BLaER1 (cell line): ENCODE measurements around the gene FGFBP1.
"Not testable (repeated sequence)": the region's sequence is repeated elsewhere in the genome, so short reads cannot be mapped to it uniquely, and the experiment has no call there.

Source experiments
- H3K27ac ChIP-seq: shearing (Covaris generic); formaldehyde crosslinking; 2 replicates; pipeline ENCODE4 v1.8.1; 2022
- H3K27me3 ChIP-seq: shearing (Covaris generic); formaldehyde crosslinking; 2 replicates; pipeline ENCODE4 v1.8.1; 2022
- H3K36me3 ChIP-seq: shearing (Covaris generic); formaldehyde crosslinking; 2 replicates; pipeline ENCODE4 v1.8.1; 2022
- H3K4me1 ChIP-seq: shearing (Covaris generic); formaldehyde crosslinking; 2 replicates; pipeline ENCODE4 v1.8.1; 2022
- H3K4me2 ChIP-seq: shearing (Covaris generic); formaldehyde crosslinking; 2 replicates; pipeline ENCODE4 v1.8.1; 2022
- H3K4me3 ChIP-seq: shearing (Covaris generic); formaldehyde crosslinking; 2 replicates; pipeline ENCODE4 v1.8.1; 2022
- H3K9ac ChIP-seq: shearing (Covaris generic); formaldehyde crosslinking; 2 replicates; pipeline ENCODE4 v1.8.1; 2022
- H3K9me3 ChIP-seq: shearing (Covaris generic); formaldehyde crosslinking; 2 replicates; pipeline ENCODE4 v1.8.1; 2022
- H4K20me1 ChIP-seq: shearing (Covaris generic); formaldehyde crosslinking; 2 replicates; pipeline ENCODE4 v1.8.1; 2022
- Cebpa-rat ChIP-seq: shearing (Covaris generic); IDR thresholded peaks from 2 replicates; pipeline ENCODE4 v1.8.1; 2022

Gene FGFBP1

DNA sequence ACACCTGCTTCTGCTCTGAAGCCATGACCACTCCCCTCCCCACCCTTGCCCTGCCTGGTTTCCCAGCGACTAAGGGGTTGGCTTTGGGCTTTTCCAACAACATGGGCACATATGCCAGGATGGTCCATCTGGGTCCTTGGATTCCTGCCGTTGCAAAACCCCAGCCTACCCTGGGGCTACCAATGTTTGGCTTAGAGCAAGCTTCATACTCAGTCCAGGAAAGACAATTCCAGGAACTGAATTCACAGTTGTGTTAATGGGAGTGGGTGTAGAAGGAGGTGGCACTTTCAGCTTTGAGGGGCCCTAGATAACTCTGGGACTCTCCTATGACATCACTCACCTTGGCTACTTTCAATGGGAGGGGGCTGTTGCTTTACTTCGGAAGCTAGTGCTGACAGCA is 9.0 kb downstream of the FGFBP1 start:
- Histone ChIP-seq H4K20me1 (no peaks in the 10 kb centered on the region), H3K9me3 (peaks cover 21% of the 10 kb centered on the region), H3K27ac (peak overlapping the region; percentile 78), H3K36me3 (no peaks in the 10 kb centered on the region), H3K9ac (no peak overlapping the region; the same call in 1 of the 2 replicates), H3K4me2 (peak overlapping the region; percentile 79), H3K4me3 (no peak overlapping the region), H3K4me1 (peaks cover 43% of the 10 kb centered on the region), H3K27me3 (no peaks in the 10 kb centered on the region)
- no peak for TF ChIP-seq Cebpa-rat

DNA sequence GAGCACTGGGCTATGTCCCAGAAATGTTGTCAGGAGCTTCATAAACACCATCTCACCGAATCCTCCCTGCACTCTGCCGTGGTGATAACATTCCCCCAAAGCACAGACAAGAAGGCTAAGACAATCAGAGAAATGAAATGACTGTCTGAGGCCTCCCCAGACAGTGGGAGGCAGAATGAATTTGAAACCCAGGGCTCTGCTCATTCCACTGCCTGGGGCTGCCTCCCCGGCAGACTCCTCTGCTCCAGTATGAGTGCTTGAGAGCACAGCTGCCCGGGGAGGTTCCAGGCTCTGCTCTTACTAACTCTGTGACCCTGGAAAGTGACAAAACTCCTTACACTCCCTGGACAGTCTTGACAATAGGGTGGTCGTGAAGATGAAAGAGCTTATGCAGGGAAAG is 9.7 kb downstream of the FGFBP1 start:
- Histone ChIP-seq H3K9ac (no peak overlapping the region; the same call in 1 of the 2 replicates), H3K4me3 (no peak overlapping the region), H4K20me1 (no peaks in the 10 kb centered on the region), H3K4me2 (peak overlapping the region; percentile 79), H3K4me1 (peaks cover 43% of the 10 kb centered on the region), H3K27ac (peak overlapping the region; percentile 78; the same call in 1 of the 2 replicates), H3K36me3 (no peaks in the 10 kb centered on the region), H3K9me3 (peaks cover 21% of the 10 kb centered on the region), H3K27me3 (no peaks in the 10 kb centered on the region)
- no peak for TF ChIP-seq Cebpa-rat

DNA sequence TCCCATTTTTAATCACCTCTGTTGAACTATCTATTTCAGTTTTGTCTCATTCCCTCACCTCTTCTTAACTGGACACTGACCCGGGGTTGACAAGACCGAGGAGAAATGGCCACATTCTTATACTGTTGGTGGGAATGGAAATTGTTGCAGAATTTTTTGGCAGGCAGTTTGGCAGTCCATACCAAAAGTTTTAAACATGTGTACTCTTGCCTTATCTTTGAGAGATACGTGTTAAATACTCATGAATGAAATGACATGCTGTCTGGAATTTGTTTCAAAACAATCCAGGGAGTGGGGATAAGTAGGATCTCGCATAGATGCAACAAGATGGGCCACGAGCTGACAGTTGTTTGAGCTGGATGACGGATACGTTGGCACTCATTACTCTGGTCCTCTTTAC is 12.1 kb downstream of the FGFBP1 start:
- Histone ChIP-seq H3K36me3 (no peaks in the 10 kb centered on the region), H3K4me1 (peaks cover 37% of the 10 kb centered on the region)
- no peak for TF ChIP-seq Cebpa-rat

DNA sequence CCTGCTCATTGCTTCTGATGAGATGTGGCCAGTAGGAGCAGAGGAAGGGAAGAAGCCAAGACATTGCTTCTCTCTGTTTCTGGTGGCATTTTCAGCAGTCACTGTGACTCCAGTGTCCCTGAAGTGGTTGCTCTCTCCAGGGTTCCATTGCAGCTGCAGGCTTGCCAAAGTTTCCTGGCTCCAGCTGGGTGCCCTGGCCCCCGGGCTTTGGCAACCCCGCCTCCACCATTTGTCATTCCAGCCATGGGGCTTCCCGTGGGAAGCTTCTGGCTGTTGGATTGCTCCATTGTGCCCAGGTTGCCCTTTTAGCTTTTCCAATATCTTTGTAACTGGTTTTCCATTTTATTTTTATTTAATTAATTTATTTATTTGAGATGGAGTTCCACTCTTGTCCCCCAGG is 12.7 kb downstream of the FGFBP1 start:
- no peaks in the 10 kb centered on the region for H3K27me3 ChIP-seq
- peaks cover 30% of the 10 kb centered on the region for H3K4me1 ChIP-seq
- no peak overlapping the region for H3K4me2 ChIP-seq
- TF ChIP-seq Cebpa-rat, result no peak
- no peaks in the 10 kb centered on the region for H3K9me3 ChIP-seq
- H3K9ac ChIP-seq, result no peak overlapping the region
- H3K36me3 ChIP-seq, result no peaks in the 10 kb centered on the region
- H3K4me3 ChIP-seq, result no peak overlapping the region
- no peaks in the 10 kb centered on the region for H4K20me1 ChIP-seq
- no peak overlapping the region for H3K27ac ChIP-seq

More for the DNA sequence above, 12.1 kb downstream of the FGFBP1 start:
- H3K27me3 ChIP-seq, result no peaks in the 10 kb centered on the region
- no peak overlapping the region for H3K9ac ChIP-seq
- no peak overlapping the region for H3K4me3 ChIP-seq
- H3K4me2 ChIP-seq, result no peak overlapping the region
- no peak overlapping the region for H3K27ac ChIP-seq
- H4K20me1 ChIP-seq, result no peaks in the 10 kb centered on the region
- H3K9me3 ChIP-seq, result peaks cover under 1% of the 10 kb centered on the region

DNA sequence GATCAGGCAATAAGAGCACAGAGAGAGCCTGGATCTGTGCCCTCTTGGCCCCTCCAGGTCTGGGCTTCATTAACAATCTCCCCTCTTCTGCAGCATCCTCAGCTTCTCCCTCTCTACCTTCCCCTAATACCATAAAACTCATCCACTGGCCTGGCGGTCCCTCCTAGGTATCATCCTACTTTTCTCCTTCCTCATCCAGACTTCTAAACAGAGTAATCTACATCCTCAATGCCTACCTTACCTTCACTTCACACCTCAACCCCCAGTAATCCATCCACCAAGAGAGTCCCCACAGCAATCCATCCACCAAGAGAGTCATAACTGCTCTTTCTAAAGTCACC is 17.0 kb downstream of the FGFBP1 start:
- TF ChIP-seq Cebpa-rat, result no peak
- H3K9ac ChIP-seq, result no peak overlapping the region
- peaks cover 3% of the 10 kb centered on the region for H3K9me3 ChIP-seq
- no peak overlapping the region for H3K27ac ChIP-seq
- H3K4me1 ChIP-seq, result no peaks in the 10 kb centered on the region
- H4K20me1 ChIP-seq, result no peaks in the 10 kb centered on the region
- no peaks in the 10 kb centered on the region for H3K36me3 ChIP-seq
- H3K4me2 ChIP-seq, result no peak overlapping the region
- H3K4me3 ChIP-seq, result no peak overlapping the region
- no peaks in the 10 kb centered on the region for H3K27me3 ChIP-seq

DNA sequence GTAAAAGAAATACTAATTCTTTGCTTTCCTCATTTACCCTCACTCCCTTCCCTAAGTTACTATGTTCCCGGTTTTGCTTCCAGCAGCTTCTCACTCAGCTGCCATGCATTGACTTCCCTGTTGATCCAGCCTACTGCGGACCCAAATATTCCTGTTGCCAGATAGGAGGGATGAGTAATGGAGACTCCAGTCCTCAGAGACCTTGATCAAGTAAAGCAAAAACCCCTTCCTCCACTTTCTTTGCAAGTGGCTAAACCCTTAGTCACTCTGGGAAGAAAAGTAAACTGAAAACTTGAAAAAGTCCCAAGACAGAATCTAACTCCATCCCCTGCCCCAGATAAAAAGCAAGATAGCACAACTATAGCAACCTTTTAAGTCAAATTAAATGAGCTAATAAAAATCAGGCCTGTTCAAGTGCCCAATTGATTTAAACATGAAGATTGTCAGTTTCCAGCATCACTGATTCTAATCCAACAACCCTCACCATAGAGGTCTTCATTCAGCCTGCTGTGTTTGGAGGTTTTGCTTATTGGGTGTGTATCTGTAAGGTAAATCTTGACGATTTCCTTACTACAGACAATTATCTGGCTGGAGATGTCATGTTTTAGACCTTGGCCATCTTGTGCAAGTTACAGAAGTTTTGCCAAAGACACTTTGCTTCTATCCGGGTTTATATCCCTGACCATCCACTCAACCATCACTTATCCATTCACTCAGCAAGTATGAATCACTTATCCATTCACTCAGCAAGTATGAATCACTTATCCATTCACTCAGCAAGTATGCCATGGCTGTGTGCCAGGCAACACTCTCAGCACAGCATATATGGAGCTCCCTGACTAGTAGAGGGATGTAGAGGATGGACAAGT is 17.6 kb downstream of the FGFBP1 start:
- Histone ChIP-seq H4K20me1 (no peaks in the 10 kb centered on the region), H3K9ac (no peak overlapping the region), H3K4me1 (no peaks in the 10 kb centered on the region), H3K4me2 (no peak overlapping the region), H3K27ac (no peak overlapping the region), H3K9me3 (peaks cover 9% of the 10 kb centered on the region), H3K27me3 (no peaks in the 10 kb centered on the region), H3K4me3 (no peak overlapping the region), H3K36me3 (no peaks in the 10 kb centered on the region)
- no peak for TF ChIP-seq Cebpa-rat

DNA sequence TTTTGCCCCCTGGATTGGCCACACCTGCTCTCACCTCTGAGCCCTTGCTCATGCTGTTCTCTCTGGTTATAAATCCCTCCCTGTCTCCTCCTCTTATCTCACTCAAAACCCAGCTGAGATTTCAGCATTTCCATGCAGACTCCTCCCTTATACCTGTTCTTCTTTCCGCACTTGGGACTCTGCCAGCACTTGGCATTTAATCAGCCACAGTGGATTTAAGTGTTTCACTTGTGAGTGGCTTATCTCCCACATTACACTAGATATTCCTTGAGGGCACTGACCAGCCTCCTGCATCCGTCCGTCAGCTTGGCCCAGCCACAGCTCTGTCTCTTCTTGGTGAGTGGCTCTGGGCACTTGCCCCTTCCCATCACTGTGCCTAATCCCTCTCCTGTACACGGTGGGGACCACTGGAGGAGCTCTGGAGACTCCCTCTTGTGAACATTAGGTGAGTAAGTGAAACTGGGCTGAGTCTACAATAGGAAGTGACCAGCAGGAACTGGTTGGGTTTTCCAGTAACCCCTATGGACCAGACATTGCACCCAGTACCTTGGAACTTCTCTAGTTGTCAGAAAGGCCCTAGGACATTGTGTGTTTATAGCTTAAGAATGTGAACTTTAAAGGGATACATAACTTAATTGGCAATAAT is 19.9 kb downstream of the FGFBP1 start:
- Histone ChIP-seq H3K36me3 (no peaks in the 10 kb centered on the region), H3K4me3 (no peak overlapping the region), H3K4me2 (no peak overlapping the region), H3K9me3 (peaks cover 23% of the 10 kb centered on the region), H3K9ac (no peak overlapping the region), H4K20me1 (no peaks in the 10 kb centered on the region), H3K27ac (no peak overlapping the region), H3K4me1 (peaks cover 2% of the 10 kb centered on the region), H3K27me3 (no peaks in the 10 kb centered on the region)
- no peak for TF ChIP-seq Cebpa-rat

DNA sequence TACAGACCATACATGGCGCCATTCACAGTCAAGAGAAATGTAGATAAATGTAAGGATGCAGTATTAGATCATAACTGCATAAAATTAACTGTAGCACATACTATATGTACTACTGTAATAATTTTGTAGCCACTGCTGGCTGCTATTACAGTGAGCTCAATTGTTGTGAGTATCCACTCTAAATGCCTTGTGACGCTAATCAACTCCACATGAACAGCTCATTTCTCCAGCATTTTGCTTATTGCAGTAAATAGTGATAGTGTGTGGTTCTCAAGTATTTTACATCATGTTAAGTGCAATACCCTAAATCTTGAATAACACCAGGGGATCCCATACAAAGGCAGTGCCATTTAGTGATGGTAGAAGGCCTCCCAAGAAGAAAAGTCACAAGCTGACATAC is 21.2 kb downstream of the FGFBP1 start:
- no peak overlapping the region for H3K4me3 ChIP-seq
- H3K4me2 ChIP-seq, result no peak overlapping the region
- TF ChIP-seq Cebpa-rat, result no peak
- no peaks in the 10 kb centered on the region for H3K27me3 ChIP-seq
- peaks cover 15% of the 10 kb centered on the region for H3K4me1 ChIP-seq
- no peaks in the 10 kb centered on the region for H4K20me1 ChIP-seq
- H3K9me3 ChIP-seq, result peaks cover 23% of the 10 kb centered on the region
- no peaks in the 10 kb centered on the region for H3K36me3 ChIP-seq
- H3K9ac ChIP-seq, result no peak overlapping the region
- no peak overlapping the region for H3K27ac ChIP-seq

DNA sequence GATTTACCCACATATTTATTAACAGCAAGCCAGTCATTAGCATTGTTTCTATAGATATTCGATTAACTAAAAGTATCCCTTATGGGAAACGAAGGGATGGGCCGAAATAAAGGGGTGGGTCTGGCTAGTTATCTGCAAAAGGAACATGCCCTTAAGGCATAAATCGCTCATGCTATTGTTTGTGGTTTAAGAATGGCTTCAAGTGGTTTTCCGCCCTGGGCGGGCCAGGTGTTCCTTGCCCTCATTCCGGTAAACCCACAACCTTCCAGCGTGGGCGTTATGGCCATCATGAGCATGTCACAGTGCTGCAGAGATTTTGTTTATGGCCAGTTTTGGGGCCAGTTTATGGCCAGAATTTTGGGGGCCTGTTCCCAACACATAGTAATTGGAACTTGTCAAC is 22.2 kb downstream of the FGFBP1 start:
- not testable (repeated sequence) for H3K27me3 ChIP-seq

DNA sequence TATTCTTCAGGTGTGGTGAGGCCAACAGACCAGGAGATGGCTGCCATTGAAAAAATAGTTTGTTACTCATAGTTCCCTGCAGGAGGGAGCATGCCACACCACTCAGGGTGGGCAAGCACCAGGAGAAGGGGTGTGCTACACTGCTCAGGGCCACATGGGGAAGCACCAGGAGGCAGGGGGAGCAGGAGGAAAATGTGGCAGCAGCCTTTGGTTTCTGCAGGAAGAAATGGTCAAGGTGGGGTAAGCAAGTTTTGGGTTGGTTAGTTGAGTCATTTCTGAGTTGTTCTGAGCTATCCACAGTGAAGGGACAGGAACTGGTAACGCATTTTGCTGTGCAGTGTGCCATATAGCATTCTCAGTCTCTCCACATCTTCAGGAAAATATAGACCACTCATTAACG is 23.8 kb downstream of the FGFBP1 start:
- TF ChIP-seq Cebpa-rat, result no peak
- no peak overlapping the region for H3K4me2 ChIP-seq

More for the DNA sequence above, 22.2 kb downstream of the FGFBP1 start:
- H3K36me3 ChIP-seq, H4K20me1 ChIP-seq, H3K27ac ChIP-seq, H3K4me3 ChIP-seq, H3K9ac ChIP-seq, H3K4me2 ChIP-seq: not testable (repeated sequence)
- peaks cover 24% of the 10 kb centered on the region for H3K4me1 ChIP-seq
- peaks cover 23% of the 10 kb centered on the region for H3K9me3 ChIP-seq

More for the DNA sequence above, 23.8 kb downstream of the FGFBP1 start:
- Histone ChIP-seq H3K9me3 (peaks cover 23% of the 10 kb centered on the region), H3K4me3 (no peak overlapping the region), H3K36me3 (no peaks in the 10 kb centered on the region), H3K4me1 (peaks cover 33% of the 10 kb centered on the region), H4K20me1 (no peaks in the 10 kb centered on the region), H3K9ac (no peak overlapping the region), H3K27me3 (no peaks in the 10 kb centered on the region), H3K27ac (no peak overlapping the region)
